ENCODE data around the gene CRP.
"Not testable (repeated sequence)": the region's sequence is repeated elsewhere in the genome, so short reads cannot be mapped to it uniquely, and the experiment has no call there.

Gene CRP

GRCh38 chr1:159714529-159714928 lies at the start of gene CRP:
Gene CRP (minus strand): TSS chr1:159714589. CDS start chr1:159714485, 104 bp downstream.
- DNase-seq, result no peak

GRCh38 chr1:159763686-159764085 lies 49.3 kb upstream of the CRP start:
- no peak for DNase-seq

- DNase-seq, result peak; percentile 68
Observed at GRCh38 chr1:159756397-159756796, 42.0 kb upstream of the CRP start.

- DNase-seq, result no peak
Observed at GRCh38 chr1:159755451-159756007, 41.1 kb upstream of the CRP start.

GRCh38 chr1:159753386-159753785 lies 39.0 kb upstream of the CRP start:
- DNase-seq, result no peak

GRCh38 chr1:159752135-159752580 lies 37.8 kb upstream of the CRP start:
- DNase-seq, result no peak

GRCh38 chr1:159751031-159751430 lies 36.6 kb upstream of the CRP start:
- peak; percentile 33 for DNase-seq

- no peak for DNase-seq
Observed at GRCh38 chr1:159750621-159751020, 36.2 kb upstream of the CRP start.

- DNase-seq, result no peak
Observed at GRCh38 chr1:159749630-159750029, 35.2 kb upstream of the CRP start.

- DNase-seq, result no peak
Observed at GRCh38 chr1:159748370-159748769, 34.0 kb upstream of the CRP start.

GRCh38 chr1:159746666-159747065 lies 32.3 kb upstream of the CRP start:
- no peak for DNase-seq

GRCh38 chr1:159743651-159744410 lies 29.4 kb upstream of the CRP start:
- peak; percentile 39 for DNase-seq

GRCh38 chr1:159737238-159737916 lies 23.0 kb upstream of the CRP start:
- DNase-seq, result peak; percentile 26

GRCh38 chr1:159723188-159723587 lies 8.8 kb upstream of the CRP start:
- not testable (repeated sequence) for DNase-seq

- no peak for DNase-seq
Observed at GRCh38 chr1:159719990-159720389, 5.6 kb upstream of the CRP start.

GRCh38 chr1:159715855-159716254 lies 1.5 kb upstream of the CRP start:
- DNase-seq, result no peak

- no peak for DNase-seq
Observed at GRCh38 chr1:159712080-159712479, 2.3 kb downstream of the CRP start.

- no peak for DNase-seq
Observed at GRCh38 chr1:159707472-159708260, 6.7 kb downstream of the CRP start.

GRCh38 chr1:159705904-159706256 lies 8.5 kb downstream of the CRP start:
- DNase-seq, result no peak

GRCh38 chr1:159705251-159705903 lies 9.0 kb downstream of the CRP start:
- no peak for DNase-seq

GRCh38 chr1:159704481-159704880 lies 9.9 kb downstream of the CRP start:
- no peak for DNase-seq

- peak; percentile 3 for DNase-seq
Observed at GRCh38 chr1:159700312-159700711, 14.1 kb downstream of the CRP start.

GRCh38 chr1:159699653-159700052 lies 14.7 kb downstream of the CRP start:
- no peak for DNase-seq
